KMS-11 (cell line): ENCODE results near the gene CCN5.

ENCODE experiments used
- H2AFZ ChIP-seq: fragments of 200-600 bp; sonication (generic); 2 replicates; pipeline ENCODE4 v1.6.1; 2016; ENCODE audit warnings: antibody characterized with exemption, mixed run types, low read depth
- H3K27ac ChIP-seq: fragments of 200-600 bp; sonication (generic); 2 replicates; pipeline ENCODE4 v1.6.1; 2016; ENCODE audit warnings: mild to moderate bottlenecking, mixed run types
- H3K27me3 ChIP-seq: fragments of 200-600 bp; sonication (generic); 2 replicates; pipeline ENCODE4 v1.6.1; 2017; ENCODE audit warnings: mild to moderate bottlenecking, low read depth, mixed run types, moderate library complexity; ENCODE audit not compliant: insufficient read depth
- H3K36me3 ChIP-seq: fragments of 200-600 bp; sonication (generic); 2 replicates; pipeline ENCODE4 v1.6.1; 2017; ENCODE audit warnings: mild to moderate bottlenecking, mixed run types; ENCODE audit not compliant: insufficient read depth
- H3K4me1 ChIP-seq: fragments of 200-600 bp; sonication (generic); 2 replicates; pipeline ENCODE4 v1.6.1; 2016; ENCODE audit warnings: mild to moderate bottlenecking, low read depth, mixed run types; ENCODE audit not compliant: poor library complexity, severe bottlenecking
- H3K4me2 ChIP-seq: fragments of 200-600 bp; sonication (generic); 2 replicates; pipeline ENCODE4 v1.7.0; 2016; ENCODE audit warnings: mild to moderate bottlenecking, mixed run types
- H3K4me3 ChIP-seq: fragments of 200-600 bp; sonication (generic); IDR thresholded peaks from 2 replicates; pipeline ENCODE4 v1.6.1; 2017; ENCODE audit warnings: low read depth, low read length, mixed read lengths; ENCODE audit not compliant: insufficient read depth
- H3K79me2 ChIP-seq: fragments of 200-600 bp; sonication (generic); 2 replicates; pipeline ENCODE4 v1.6.1; 2016; ENCODE audit warnings: low read depth, mixed run types; ENCODE audit not compliant: insufficient read depth
- H3K9ac ChIP-seq: fragments of 200-600 bp; sonication (generic); 2 replicates; pipeline ENCODE4 v1.6.1; 2016; ENCODE audit warnings: mild to moderate bottlenecking, mixed run types
- H4K20me1 ChIP-seq: fragments of 200-600 bp; sonication (generic); 2 replicates; pipeline ENCODE4 v1.6.1; 2016; ENCODE audit warnings: mild to moderate bottlenecking, mixed run types; ENCODE audit not compliant: insufficient read depth
- CTCF ChIP-seq: fragments of 200-600 bp; sonication (generic); conservative IDR thresholded peaks from 2 replicates; pipeline ENCODE4 v1.6.1; 2017; ENCODE audit warnings: low read depth, mild to moderate bottlenecking, antibody characterized with exemption, low read length, moderate library complexity, mixed read lengths

Gene CCN5

GRCh38 chr20:44742304-44743079 is 27.3 kb downstream of the CCN5 start:
- no peak overlapping the region for H3K9ac ChIP-seq
- no peaks in the 10 kb centered on the region for H4K20me1 ChIP-seq
- peaks cover 17% of the 10 kb centered on the region for H3K4me1 ChIP-seq
- no peak overlapping the region for H2AFZ ChIP-seq
- peaks cover 36% of the 10 kb centered on the region for H3K27me3 ChIP-seq
- no peak for TF ChIP-seq CTCF
- H3K4me2 ChIP-seq, result no peak overlapping the region
- no peaks in the 10 kb centered on the region for H3K79me2 ChIP-seq
- no peak overlapping the region for H3K4me3 ChIP-seq
- no peak overlapping the region for H3K27ac ChIP-seq
- H3K36me3 ChIP-seq, result no peaks in the 10 kb centered on the region

DNA sequence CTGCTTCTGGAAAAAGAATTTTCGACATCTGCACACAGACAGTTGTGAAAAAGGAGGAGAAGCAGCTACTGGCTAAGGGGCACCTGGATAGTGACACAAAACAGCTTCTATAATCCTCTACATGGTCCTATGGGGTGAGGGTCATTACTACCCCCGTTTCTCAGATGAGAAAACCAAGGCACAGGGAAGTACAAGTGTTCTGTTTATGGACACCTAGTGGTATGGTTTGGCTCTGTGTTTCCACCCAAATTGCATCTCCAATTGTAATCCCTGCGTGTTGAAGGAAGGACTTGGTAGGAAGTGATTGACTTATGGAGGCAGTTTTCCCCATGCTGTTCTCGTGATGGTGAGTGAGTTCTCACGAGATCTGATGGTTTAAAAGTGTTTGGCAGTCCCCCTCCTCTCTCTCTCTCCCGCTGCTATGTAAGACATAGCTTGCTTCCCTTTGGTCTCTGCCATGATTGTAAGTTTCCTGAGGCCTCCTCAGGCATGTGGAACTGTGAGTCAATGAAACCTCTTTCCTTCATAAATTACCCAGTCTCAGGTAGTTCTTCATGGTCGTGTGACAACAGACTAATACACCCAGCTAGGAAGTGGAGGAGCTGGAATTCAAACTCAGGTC is 28.0 kb downstream of the CCN5 start:
- Histone ChIP-seq H3K36me3 (no peaks in the 10 kb centered on the region), H4K20me1 (no peaks in the 10 kb centered on the region), H3K27ac (no peak overlapping the region), H3K4me1 (peaks cover 24% of the 10 kb centered on the region), H2AFZ (no peak overlapping the region), H3K79me2 (no peaks in the 10 kb centered on the region), H3K4me3 (no peak overlapping the region), H3K27me3 (peaks cover 36% of the 10 kb centered on the region), H3K4me2 (no peak overlapping the region), H3K9ac (no peak overlapping the region)
- no peak for TF ChIP-seq CTCF

DNA sequence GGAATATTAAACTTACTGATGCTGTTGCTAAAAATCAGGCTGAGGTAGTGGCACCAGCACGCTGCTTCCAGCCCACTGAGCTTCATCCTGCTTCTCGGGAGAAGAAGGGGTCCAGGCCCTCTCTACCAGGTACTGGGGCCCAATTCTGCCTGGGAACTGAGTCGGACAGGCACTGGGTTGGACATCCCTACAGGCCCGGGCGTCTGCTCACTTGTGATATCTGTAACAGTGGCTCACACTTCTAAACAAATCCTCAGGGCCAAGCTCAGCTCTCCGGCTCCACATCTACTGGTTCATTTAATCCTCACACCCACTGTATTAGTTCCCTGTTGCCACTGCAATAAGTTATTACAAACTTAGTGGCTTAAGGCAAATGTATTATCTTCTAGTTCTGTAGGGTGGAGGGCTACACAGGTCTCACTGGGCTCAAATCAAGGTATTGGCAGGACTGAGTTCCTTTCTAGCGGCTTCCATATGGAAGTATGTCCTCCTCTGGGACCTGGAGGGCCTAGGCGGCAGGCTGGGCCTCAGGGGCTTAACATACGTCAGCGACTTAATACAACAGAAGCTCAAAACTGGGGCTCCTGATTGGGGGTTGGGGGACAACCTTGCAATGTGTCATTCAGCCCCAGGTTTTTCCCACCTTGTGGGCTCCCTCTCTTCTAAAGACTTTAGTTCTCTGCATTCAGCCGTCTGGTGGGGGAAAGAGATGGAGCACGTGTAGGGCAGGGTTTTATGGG is 28.9 kb downstream of the CCN5 start:
- no peaks in the 10 kb centered on the region for H3K79me2 ChIP-seq
- no peak overlapping the region for H3K4me3 ChIP-seq
- no peak for TF ChIP-seq CTCF
- H3K9ac ChIP-seq, result no peak overlapping the region
- no peak overlapping the region for H3K4me2 ChIP-seq
- peaks cover 36% of the 10 kb centered on the region for H3K27me3 ChIP-seq
- H3K27ac ChIP-seq, result no peak overlapping the region
- H3K4me1 ChIP-seq, result peaks cover 26% of the 10 kb centered on the region
- H2AFZ ChIP-seq, result no peak overlapping the region
- H4K20me1 ChIP-seq, result no peaks in the 10 kb centered on the region
- no peaks in the 10 kb centered on the region for H3K36me3 ChIP-seq

DNA sequence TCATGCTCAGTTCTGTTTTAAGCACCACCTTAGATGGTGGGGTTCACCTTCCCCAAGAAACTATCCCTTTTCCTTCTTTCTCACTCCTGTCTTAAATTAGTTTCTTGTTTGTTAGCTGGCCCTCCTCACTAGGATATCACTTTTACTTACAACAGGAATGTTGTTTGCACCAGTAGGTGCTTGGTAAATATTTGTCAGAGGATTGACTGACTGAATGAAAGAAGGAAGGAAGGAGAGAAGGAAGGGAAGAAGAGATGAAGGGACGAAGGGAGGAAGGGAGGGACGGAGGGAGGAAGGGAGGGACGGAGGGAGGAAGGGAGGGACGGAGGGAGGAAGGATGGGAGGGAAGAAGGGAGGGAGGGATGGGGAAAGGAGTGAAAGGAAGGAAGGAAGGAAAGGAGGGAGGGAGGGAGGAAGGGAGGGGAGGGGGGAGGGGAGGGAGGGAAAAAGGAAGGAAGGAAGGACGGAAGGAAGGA is 30.0 kb downstream of the CCN5 start:
- TF ChIP-seq CTCF, result no peak
- Histone ChIP-seq H3K9ac (no peak overlapping the region), H3K4me3 (no peak overlapping the region), H3K4me1 (peaks cover 26% of the 10 kb centered on the region), H3K4me2 (no peak overlapping the region), H3K79me2 (no peaks in the 10 kb centered on the region), H3K27me3 (peaks cover 36% of the 10 kb centered on the region), H3K36me3 (no peaks in the 10 kb centered on the region), H4K20me1 (no peaks in the 10 kb centered on the region), H2AFZ (no peak overlapping the region), H3K27ac (no peak overlapping the region)
